ENCODE measurements around the gene GOLGA5.

DNA sequence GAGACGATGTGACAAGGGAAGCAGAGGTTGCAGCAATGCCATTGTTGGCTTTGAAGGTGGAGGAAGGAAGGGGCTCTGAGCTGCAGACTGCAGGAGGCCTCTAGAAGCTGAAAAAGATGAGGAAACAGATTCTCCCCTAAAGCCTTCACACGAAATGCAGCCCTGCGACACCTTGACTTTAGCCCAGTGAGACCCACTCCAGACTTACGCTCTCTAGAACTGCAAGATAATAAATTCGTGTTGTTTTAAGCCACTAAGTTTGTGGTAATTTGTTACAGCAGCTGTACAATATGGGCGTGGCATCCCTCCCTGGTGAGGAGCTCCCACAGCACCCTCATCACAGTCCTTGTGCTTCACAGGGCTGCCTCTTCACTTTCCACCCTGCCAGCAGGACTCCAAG lies 53.2 kb downstream of the GOLGA5 start:
- TF ChIP-seq, protein P1, sequence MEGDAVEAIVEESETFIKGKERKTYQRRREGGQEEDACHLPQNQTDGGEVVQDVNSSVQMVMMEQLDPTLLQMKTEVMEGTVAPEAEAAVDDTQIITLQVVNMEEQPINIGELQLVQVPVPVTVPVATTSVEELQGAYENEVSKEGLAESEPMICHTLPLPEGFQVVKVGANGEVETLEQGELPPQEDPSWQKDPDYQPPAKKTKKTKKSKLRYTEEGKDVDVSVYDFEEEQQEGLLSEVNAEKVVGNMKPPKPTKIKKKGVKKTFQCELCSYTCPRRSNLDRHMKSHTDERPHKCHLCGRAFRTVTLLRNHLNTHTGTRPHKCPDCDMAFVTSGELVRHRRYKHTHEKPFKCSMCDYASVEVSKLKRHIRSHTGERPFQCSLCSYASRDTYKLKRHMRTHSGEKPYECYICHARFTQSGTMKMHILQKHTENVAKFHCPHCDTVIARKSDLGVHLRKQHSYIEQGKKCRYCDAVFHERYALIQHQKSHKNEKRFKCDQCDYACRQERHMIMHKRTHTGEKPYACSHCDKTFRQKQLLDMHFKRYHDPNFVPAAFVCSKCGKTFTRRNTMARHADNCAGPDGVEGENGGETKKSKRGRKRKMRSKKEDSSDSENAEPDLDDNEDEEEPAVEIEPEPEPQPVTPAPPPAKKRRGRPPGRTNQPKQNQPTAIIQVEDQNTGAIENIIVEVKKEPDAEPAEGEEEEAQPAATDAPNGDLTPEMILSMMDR (IDR thresholded peaks at IDR 0.05): no peak
- TF ChIP-seq POLR2A (IDR thresholded peaks at IDR 0.05): no peak
- TF ChIP-seq POLR2AphosphoS5 (IDR thresholded peaks at IDR 0.05): no peak

Measured in upper lobe of left lung (tissue), 4 donors.